CD4-positive, alpha-beta T cell treated with Interleukin-6 for 4 hours (primary cell): ENCODE measurements around the gene GNL1.

Source experiments
- DNase-seq: peaks from one replicate; pipeline ENCODE4 v3.0.0-alpha.2; 2020; ENCODE audit warnings: mixed read lengths

GNL1 gene, protein sequence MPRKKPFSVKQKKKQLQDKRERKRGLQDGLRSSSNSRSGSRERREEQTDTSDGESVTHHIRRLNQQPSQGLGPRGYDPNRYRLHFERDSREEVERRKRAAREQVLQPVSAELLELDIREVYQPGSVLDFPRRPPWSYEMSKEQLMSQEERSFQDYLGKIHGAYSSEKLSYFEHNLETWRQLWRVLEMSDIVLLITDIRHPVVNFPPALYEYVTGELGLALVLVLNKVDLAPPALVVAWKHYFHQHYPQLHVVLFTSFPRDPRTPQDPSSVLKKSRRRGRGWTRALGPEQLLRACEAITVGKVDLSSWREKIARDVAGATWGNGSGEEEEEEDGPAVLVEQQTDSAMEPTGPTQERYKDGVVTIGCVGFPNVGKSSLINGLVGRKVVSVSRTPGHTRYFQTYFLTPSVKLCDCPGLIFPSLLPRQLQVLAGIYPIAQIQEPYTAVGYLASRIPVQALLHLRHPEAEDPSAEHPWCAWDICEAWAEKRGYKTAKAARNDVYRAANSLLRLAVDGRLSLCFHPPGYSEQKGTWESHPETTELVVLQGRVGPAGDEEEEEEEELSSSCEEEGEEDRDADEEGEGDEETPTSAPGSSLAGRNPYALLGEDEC

DNA sequence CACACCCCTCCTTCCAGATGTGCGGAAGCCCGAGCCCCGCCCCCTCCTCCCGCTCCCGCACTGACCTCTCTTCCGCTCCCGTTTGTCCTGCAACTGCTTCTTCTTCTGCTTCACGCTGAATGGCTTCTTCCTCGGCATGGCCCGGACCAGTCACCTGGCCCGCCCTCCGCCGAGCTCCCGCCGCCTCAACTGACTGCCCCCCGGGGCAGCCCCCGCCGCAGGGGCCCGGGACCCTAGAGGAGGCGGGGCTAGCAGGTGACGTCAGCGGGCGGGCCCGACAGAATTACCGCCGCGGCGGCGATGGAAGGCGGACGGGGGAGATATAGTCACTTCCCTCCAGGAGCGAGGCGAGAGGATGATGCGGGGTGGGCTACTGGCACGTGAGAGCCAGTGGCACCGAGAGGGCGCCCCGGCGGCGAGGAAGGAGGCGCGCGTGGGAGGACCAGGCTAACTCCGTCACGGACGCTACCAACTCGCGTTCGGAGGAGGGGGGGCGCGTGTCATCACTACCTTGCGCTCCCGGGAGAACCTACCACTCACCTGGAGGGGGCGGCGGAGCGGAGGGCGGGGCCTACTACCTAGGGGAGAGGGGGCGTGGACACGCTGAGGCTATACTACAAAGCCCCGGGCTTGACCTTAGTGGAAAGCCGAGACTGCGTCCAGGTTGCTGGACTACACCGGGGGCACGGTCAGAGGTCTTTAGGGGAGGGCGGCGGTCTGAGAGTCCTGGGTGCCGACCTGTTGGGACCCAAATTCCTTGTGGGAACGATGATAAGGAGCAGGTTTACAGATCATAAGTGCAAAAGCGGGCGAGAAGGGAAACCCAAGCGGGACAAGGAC, at the start of gene GNL1:
Gene GNL1, minus strand, starts transcription at position 424 of the 840 bp plus-strand sequence. Its CDS starts 286 bp downstream, at position 138.
- peak; percentile 99 for DNase-seq

DNA sequence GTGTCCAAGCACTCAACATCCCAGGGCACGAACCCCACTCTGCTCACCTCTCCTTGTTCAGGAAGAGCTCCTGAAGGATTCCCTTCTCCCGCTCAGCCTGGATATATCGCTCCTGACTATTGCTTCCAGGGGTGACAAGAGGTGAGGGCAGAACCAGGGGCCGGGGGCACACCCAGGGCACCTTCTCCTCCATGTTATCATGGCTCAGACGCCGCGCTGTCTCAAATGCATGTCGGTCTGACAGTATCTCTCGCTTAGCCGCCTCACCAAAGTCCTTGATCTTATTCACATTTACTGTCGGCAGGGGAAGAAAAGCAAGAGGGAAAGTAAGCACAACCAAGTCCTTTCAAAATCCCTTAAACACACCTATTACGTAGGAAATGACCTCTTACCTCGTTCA, 47.7 kb upstream of the GNL1 start:
- DNase-seq, result no peak

DNA sequence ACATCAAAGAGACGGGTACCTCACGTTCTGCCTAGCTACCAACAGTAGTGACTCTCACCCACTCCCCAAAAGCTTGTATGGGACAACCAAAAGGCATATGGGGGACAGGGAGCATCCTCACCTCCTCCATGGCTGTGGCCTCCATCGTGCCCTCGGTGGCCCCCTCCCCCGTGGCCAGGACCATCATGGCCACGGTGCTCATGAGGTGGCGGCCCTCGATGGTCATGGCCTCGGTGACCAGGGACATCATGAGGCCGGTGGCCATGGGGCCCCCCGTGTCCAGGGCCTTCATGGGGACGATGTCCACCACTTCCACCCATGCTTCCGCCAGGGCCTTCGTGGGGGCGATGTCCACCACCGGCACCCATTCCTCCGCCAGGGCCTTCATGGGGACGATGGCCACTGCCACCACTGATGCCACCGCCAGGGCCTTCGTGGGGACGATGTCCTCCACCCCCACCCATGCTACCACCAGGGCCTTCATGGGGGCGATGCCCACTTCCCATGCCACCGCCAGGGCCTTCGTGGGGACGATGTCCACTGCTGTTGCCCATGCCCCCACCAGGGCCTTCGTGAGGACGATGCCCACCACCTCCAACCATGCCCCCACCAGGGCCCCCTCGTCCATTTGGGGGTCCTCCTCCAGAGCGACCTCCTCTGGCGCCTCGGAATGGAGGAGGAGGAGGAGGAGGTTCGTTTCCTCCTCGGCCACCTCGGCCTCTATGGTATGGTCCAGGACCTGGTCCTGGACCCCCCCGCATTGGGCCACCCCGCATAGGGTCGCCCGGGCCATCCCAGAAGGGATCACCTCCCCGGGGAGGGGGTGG, 45.7 kb upstream of the GNL1 start:
- no peak for DNase-seq

DNA sequence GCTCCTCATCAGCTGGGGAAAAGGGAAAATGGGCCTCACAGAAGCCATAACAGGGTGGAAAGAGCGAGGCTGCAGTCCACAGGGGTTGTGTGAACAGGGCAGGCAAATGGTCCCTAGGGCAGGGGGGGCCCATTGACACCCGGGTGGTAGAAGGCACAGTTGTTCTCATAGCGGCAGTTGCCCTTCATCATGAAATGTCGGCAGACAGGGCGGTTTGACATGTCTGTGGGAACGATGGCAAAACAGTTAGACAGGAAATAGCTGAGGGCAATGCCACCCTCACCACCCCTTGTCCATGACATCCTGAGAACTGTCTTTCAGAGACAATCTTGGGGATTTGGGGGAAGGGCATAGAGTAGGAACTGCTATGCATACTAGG, 45.1 kb upstream of the GNL1 start:
- no peak for DNase-seq

DNA sequence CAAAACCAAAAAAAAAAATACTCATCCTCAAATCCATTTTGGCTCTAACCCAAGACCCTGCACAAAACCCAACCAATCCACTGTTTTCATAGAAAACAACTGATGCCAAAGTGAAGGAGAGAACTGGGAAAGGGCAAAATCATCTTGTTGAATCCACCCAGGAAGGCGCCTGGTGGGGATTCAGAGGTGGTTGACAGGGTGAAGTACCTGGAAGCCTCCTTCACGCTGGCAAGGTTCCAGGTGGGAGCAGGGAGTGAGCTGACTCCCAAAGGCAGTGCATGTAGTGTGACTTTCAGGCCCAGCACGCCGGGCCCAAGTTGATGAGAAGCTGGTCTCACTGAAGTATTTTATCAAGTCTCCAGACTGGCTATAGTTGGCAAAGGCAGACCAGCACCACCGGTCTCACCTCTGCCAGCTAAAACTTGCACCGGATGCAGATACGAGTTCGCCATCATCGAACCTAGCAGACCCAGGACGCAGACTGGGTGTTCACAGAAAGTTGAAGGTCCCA, 44.2 kb upstream of the GNL1 start:
- DNase-seq, result no peak

DNA sequence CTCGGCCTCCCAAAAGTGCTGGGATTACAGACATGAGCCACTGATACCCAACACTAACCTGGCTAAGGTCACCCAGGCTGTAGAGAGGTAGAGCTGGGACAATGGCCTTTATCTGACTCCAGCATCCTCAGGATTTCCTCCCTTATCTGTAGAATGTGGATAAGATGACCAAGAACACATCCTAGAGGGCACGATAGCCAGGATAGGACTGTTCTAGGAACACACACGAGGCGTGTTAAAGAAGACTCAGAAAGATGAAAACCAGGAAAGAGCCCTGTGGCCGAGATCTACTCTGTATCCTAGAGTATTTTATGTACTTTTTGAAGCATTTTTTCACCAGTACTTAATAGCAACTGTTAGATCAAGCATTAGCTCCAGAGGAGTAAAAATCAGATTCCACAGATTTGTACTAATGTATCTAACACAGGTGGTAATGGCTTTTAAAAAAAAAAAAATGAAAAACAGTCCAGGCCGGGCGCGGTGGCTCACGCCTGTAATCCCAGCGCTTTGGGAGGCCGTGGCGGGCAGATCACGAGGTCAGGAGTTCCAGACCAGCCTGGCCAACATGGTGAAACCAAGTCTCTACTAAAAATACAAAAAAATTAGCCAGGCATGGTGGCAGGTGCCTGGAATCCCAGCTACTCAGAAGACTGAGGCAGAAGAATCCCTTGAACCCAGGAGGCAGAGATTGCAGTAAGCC, 43.5 kb upstream of the GNL1 start:
- no peak for DNase-seq

DNA sequence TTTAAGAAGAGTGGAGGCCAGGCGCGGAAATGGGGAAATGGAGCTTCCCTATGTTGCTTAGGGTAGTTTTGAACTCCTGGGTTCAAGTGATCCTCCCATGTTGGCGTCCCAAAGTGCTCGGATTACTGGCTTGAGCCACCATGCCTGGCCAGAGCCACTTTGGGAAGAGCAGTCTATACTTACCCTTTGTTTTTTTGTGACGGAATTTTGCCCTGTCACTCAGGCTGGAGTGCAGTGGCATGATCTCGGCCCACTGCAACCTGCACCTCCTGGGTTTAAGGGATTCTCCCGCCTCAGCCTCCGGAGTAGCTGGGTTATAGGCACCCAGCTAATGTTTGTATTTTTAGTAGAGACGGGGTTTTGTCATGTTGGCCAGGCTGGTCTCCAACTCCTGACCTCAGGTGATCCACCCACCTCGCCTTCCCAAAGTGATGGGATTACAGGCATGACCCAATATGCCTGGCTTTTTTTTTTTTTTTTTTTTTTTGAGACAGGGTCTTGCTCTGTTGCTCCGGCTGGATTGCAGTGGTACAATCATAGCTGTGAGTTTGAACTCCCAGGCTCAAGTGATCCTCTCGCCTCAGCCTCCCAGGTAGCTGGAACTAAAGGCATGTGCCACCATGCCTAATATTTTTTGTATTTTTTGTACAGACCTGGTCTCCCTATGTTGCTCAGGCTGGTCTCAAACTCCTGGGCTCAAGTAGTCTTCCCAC, 42.8 kb upstream of the GNL1 start:
- DNase-seq, result no peak

DNA sequence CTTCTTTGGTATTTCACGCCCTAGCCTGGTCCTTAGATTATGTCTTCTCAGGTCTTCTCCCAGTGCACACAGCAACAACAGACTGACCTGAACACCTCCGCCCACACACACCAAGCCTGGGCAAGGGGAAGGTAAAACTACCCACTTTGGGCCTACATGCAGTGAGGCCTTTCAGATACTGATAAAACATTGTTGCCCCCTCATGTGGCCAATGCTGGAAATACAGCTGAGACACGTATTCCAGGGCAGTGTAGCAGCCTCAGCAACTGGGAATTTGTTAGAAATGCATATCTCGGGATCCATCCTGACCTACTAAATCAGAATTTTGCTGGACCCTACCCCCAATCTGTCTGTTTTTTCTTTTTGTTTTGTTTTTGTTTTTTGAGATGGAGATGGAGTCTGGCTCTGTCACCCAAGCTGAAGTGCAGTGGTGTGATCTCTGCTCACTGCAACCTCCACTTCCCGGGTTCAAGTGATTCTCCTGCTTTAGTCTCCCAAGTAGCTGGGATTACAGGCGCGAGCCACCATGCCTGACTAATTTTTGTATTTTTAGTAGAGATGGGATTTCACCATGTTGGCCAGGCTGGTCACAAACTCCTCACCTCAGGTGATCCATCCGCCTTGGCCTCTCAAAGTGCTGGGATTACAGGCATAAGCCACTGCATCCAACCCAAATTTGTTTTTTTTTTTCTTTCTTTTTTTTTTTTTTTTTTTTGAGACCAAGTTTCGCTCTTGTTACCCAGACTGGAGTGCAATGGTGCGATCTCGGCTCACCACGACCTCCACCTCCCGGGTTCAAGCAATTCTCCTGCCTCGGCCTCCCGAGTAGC, 41.2 kb upstream of the GNL1 start:
- peak; percentile 85 for DNase-seq

DNA sequence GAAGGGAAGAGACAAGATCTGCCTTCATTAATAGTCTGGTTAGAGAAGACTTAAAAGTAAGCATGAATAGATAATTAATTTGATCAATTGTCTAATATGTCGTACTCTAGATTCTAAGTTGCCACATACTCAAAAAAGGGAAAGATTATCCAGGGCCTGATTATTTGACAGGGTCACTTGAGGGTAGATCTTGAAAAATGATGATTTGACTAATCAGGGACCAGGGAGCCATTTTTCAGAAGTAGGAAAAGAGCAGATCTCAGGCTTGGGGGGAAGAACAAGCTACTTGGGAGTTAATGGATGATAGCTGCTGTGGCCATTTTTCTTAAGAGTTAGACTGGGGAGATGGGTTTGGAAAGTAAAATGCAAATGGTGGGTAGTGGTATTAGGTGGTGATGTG, 36.0 kb upstream of the GNL1 start:
- DNase-seq, result no peak

DNA sequence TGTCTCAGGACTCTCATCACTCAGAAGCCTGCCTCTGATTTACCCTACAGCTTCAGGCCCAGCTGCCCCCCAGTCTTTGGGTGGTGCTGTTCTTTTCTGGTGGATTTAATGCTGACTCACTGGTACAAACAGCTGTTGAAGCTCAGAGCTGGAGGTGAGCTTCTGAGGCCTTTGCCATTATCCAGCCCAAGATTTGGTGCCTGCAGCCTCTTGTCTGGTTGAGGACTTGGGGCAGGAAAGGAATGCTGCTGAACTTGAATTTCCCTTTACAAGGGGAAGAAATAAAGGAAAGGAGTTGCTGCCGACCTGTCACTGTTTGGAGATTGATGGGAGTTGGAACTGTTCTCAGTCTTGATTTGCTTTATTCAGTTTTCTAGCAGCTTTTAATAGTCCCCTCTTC, 34.7 kb upstream of the GNL1 start:
- no peak for DNase-seq

DNA sequence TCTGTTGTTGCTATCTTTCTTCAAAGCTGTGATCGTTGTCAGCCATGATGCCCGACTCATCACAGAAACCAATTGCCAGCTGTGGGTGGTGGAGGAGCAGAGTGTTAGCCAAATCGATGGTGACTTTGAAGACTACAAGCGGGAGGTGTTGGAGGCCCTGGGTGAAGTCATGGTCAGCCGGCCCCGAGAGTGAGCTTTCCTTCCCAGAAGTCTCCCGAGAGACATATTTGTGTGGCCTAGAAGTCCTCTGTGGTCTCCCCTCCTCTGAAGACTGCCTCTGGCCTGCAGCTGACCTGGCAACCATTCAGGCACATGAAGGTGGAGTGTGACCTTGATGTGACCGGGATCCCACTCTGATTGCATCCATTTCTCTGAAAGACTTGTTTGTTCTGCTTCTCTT, 34.2 kb upstream of the GNL1 start:
- no peak for DNase-seq

DNA sequence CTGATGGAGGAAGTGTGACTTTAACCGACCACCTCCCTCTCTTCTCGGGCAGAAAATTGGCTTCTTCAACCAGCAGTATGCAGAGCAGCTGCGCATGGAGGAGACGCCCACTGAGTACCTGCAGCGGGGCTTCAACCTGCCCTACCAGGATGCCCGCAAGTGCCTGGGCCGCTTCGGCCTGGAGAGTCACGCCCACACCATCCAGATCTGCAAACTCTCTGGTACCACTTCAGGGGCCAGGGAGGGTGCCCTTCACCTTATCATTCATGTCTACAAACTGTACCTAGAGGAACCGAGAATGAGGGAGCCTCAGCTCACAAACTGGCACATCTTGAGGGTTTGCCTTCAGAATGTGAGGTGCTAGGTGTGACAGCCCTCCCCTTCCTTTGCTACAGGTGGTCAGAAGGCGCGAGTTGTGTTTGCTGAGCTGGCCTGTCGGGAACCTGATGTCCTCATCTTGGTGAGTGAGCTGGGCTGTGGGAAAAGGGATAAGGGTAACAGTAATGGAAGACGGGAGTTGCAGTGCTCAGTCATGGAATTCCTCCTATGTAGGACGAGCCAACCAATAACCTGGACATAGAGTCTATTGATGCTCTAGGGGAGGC, 33.6 kb upstream of the GNL1 start:
- DNase-seq, result no peak

DNA sequence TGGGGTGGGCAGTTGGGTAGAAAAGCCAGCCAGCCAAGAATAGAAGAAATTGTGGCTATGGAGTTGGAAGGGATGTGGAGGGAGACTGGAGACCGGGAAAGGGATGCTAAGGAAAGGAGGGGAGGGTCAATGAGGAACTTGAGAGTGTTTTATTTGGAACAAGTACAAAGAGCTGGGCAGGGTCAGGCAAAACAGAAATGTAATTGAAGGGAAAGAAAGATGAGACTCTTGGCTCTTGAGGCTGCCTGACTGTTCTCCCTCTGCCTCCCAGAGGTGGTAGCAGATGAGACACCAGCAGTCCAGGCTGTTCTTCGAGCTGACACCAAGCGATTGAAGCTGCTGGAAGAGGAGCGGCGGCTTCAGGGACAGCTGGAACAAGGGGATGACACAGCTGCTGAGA, 27.6 kb upstream of the GNL1 start:
- DNase-seq, result no peak

DNA sequence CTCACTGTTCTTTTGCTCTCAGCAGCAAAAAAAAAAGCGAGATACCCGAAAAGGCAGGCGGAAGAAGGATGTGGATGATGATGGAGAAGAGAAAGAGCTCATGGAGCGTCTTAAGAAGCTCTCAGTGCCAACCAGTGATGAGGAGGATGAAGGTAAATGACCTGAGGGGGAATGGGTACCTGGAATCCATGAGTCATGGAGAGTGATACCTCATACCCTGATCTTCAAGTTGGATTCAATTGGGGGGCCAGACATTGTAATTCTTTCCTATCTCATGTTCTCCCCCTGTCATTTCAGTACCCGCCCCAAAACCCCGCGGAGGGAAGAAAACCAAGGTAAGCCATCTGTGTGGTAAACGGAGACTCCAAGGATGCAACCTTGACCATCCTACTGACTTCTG, 21.8 kb upstream of the GNL1 start:
- no peak for DNase-seq

DNA sequence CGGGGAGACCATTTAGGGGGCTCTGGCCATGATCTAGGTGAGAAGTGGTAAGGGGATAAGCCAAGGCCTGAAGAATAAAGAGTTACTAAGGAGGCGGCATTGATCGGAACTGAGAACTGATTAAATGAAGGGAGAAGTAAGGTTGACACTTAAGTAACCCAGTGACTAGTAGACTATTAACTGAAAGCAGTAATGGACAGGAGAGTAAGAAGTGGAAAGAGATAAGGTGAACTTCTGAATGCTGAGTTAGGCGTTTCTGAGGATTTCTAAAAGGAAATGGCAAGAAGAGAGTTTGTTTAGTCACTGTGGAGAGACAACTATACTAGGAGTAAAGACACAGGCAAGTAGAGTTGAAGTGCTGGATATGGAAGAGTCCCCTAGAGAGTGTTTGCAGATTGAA, 16.8 kb upstream of the GNL1 start:
- no peak for DNase-seq

DNA sequence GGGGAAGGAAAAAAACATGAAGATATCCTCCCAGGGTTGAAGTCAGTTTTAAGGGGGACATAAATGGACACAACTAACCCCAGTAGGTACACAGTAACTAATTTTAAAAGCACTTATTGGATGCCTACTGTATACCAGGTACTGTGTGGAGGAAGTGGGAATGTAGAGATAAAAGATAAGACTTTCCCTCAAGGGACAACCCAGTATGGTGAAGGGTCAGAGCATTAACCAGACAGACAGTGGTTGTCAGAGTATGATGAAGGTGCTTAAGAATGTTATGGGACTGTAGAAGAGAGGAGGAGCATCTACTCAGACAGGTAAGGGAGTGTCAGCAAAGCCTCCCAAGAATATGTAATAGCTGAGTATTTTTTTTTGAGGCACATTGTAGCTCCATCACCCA, 15.9 kb upstream of the GNL1 start:
- no peak for DNase-seq

DNA sequence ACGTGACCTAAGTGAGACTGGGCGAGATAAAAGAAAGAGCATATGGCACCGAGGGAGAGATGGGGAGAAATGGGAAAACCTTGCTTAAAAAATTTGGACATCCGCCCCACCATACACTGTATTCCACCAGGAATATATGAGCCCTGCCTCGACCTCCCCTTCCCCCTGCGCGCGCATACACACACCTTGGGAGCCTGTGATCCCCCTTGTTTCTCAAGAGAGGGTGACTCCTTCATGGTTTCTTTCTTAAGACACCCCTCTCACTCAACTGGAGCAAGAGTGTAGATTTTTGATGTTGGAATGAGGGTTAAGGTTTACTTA, 15.4 kb upstream of the GNL1 start:
- no peak for DNase-seq

DNA sequence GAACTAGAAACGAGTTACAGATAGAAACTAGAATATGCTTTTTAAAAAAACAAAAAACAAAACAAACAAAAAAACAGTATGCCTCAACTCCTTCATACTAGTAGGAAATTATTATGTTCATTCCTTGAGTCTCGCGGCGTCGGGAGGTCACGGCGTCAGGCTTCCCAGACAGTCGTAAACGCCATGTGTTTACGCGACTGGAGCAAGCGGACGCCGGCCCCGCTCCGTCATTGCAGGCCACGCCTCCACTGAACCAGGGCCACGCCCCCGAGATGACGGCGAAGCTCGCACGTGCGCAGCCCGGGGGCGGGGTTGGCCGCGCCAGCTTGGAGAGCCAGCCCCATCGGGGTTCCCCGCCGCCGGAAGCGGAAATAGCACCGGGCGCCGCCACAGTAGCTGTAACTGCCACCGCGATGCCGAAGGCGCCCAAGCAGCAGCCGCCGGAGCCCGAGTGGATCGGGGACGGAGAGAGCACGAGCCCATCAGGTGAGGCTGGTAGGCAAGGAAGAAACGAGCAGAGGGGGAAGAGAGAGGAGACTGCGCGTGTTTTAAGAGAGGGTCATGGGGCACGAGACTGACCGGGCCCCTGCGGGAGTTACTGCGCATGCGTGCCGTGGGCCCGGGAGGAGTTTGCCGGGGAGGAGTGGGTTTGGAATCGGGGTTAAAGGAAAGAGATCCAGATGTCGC, 14.9 kb upstream of the GNL1 start, which contains the start of gene ABCF1:
Gene ABCF1, plus strand, starts transcription at position 368 of the 687 bp plus-strand sequence. Its CDS starts 46 bp downstream, at position 414.
- DNase-seq, result peak; percentile 99

DNA sequence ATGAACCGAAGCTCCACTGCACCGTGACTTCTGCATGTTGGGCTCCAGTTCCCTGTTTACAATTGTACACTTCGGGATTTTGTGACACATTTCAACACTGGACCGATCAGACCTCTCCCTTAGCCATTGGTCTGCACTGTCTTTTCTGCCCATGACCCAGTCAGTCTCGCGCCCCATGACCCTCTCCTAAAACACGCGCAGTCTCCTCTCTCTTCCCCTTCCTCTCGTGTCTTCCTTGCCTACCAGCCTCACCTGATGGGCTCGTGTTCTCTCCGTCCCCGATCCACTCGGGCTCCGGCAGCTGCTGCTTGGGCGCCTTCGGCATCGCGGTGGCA, 14.4 kb upstream of the GNL1 start:
- no peak for DNase-seq

DNA sequence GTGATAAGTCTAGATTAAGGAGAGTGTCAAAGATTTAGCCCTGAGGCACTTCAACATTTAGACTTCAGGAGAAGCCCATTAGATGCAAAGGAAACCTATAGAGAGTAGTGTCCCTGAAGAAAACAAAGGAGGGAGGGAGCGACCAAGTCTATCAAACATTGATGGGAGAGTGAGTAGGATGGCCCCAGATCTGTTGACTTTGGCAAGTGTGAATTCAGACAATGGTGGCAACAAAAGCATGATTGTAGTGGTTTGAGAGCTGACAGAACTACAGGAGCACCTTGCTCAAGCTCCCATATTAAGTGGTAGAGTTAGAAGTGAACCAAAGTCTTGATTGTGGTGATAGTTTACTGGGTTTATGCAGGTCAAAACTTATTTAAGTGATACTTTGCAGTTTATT, 14.0 kb upstream of the GNL1 start:
- DNase-seq, result no peak
